Measurements from ENCODE around the gene LTBP2.

The LTBP2 gene

DNA sequence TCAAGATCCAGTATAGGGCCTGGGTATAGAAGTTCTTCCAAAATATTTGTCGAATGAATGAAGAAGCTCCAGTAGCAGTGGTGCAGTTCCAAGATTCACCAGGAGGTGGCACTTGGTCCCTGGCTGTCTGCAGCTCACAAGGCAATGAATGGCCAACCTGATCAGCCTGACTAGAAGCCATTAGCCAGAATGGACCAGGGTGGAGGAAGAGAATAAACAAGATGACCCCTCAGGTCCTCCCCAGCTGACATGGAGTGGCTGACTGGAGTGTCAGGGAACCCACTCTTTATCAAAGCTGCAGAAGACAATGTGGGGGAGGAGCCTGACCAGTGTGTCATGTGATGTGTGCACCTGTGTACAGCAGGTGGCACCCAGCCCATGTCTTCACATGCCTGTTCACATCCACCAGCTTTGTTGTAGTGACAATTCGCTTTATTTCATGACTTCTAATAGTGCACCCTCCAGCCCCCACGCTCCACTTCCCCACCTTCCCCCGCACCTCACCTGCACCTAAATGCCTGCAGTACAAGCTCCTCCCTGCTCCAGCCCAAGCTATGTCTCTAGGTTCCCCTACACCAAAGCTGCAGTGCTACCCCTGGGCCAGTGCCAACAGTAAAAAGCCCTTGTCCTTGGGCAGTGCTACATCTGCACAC is 3.0 kb downstream of the LTBP2 start (continued):
- TF ChIP-seq ZFP69B (tag by site-specific recombination; IDR thresholded peaks at IDR 0.05) (no peak), ZBTB1 (tag by site-specific recombination; IDR thresholded peaks at IDR 0.05) (no peak), ZNF350 (tag by site-specific recombination; IDR thresholded peaks at IDR 0.05) (no peak), ZNF654 (tag by site-specific recombination; IDR thresholded peaks at IDR 0.05; ENCODE audit: low read depth) (peak; percentile 81)
- TF ChIP-seq, protein P1, sequence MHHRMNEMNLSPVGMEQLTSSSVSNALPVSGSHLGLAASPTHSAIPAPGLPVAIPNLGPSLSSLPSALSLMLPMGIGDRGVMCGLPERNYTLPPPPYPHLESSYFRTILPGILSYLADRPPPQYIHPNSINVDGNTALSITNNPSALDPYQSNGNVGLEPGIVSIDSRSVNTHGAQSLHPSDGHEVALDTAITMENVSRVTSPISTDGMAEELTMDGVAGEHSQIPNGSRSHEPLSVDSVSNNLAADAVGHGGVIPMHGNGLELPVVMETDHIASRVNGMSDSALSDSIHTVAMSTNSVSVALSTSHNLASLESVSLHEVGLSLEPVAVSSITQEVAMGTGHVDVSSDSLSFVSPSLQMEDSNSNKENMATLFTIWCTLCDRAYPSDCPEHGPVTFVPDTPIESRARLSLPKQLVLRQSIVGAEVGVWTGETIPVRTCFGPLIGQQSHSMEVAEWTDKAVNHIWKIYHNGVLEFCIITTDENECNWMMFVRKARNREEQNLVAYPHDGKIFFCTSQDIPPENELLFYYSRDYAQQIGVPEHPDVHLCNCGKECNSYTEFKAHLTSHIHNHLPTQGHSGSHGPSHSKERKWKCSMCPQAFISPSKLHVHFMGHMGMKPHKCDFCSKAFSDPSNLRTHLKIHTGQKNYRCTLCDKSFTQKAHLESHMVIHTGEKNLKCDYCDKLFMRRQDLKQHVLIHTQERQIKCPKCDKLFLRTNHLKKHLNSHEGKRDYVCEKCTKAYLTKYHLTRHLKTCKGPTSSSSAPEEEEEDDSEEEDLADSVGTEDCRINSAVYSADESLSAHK (tag by site-specific recombination; IDR thresholded peaks at IDR 0.05): no peak
- TF ChIP-seq, protein P2, sequence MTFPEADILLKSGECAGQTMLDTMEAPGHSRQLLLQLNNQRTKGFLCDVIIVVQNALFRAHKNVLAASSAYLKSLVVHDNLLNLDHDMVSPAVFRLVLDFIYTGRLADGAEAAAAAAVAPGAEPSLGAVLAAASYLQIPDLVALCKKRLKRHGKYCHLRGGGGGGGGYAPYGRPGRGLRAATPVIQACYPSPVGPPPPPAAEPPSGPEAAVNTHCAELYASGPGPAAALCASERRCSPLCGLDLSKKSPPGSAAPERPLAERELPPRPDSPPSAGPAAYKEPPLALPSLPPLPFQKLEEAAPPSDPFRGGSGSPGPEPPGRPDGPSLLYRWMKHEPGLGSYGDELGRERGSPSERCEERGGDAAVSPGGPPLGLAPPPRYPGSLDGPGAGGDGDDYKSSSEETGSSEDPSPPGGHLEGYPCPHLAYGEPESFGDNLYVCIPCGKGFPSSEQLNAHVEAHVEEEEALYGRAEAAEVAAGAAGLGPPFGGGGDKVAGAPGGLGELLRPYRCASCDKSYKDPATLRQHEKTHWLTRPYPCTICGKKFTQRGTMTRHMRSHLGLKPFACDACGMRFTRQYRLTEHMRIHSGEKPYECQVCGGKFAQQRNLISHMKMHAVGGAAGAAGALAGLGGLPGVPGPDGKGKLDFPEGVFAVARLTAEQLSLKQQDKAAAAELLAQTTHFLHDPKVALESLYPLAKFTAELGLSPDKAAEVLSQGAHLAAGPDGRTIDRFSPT (tag by site-specific recombination; IDR thresholded peaks at IDR 0.05): no peak
- TF ChIP-seq, protein P3, sequence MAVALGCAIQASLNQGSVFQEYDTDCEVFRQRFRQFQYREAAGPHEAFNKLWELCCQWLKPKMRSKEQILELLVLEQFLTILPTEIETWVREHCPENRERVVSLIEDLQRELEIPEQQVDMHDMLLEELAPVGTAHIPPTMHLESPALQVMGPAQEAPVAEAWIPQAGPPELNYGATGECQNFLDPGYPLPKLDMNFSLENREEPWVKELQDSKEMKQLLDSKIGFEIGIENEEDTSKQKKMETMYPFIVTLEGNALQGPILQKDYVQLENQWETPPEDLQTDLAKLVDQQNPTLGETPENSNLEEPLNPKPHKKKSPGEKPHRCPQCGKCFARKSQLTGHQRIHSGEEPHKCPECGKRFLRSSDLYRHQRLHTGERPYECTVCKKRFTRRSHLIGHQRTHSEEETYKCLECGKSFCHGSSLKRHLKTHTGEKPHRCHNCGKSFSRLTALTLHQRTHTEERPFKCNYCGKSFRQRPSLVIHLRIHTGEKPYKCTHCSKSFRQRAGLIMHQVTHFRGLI (tag by site-specific recombination; IDR thresholded peaks at IDR 0.05): peak; percentile 65; the same call in 1 of the 2 replicates

DNA sequence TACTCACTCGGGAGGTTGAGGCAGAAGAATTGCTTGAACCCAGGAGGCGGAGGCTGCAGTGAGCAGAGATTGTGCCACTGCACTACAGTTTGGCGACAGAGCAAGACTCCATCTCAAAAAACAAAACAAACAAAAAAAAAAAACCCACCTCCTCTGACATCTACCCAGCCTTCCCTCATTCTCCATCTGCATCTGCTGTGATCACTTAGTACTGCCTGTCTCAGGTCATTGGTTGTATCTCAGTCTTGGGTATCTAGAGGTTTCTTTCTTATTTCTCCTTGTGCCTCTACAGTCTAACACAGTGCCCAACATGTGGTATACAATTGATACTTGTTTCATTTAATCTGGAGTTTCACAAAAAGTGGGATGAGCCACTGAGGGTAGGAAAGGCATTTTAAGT is 5.3 kb downstream of the LTBP2 start:
- Histone ChIP-seq H3K4me1 (ENCODE audit: control insufficient read depth, insufficient read depth, low read length) (no peaks in the 10 kb centered on the region; the same call in 1 of the 2 replicates), H3K27ac (ENCODE audit: extremely low read depth, low read depth, low read length) (no peak overlapping the region), H3K4me3 (ENCODE audit: low read depth, low read length) (no peak overlapping the region), H3K9me3 (ENCODE audit: control insufficient read depth, insufficient read depth, low read depth, low read length) (no peaks in the 10 kb centered on the region), H3K36me3 (ENCODE audit: control insufficient read depth in 2 of 2, insufficient read depth in 1 of 2, low read length in 2 of 2) (no peaks in the 10 kb centered on the region)
- ChIA-PET POLR2A (no interaction called here), CTCF (no interaction called here)
- no peak for TF ChIP-seq ZNF785 (tag by site-specific recombination; IDR thresholded peaks at IDR 0.05)
- no peak for TF ChIP-seq ZNF621 (tag by site-specific recombination; IDR thresholded peaks at IDR 0.05)
- TF ChIP-seq, protein P4, sequence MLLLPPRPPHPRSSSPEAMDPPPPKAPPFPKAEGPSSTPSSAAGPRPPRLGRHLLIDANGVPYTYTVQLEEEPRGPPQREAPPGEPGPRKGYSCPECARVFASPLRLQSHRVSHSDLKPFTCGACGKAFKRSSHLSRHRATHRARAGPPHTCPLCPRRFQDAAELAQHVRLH (tag by site-specific recombination; IDR thresholded peaks at IDR 0.05): no peak
- TF ChIP-seq ZFHX2 (tag by site-specific recombination; conservative IDR thresholded peaks at IDR 0.05): no peak
- TF ChIP-seq ZBTB17 (tag by site-specific recombination; IDR thresholded peaks at IDR 0.05): peak; percentile 84
- no peak for TF ChIP-seq ZBTB48 (tag by site-specific recombination; IDR thresholded peaks at IDR 0.05)
- TF ChIP-seq ZNF366 (tag by site-specific recombination; conservative IDR thresholded peaks at IDR 0.05): no peak

DNA sequence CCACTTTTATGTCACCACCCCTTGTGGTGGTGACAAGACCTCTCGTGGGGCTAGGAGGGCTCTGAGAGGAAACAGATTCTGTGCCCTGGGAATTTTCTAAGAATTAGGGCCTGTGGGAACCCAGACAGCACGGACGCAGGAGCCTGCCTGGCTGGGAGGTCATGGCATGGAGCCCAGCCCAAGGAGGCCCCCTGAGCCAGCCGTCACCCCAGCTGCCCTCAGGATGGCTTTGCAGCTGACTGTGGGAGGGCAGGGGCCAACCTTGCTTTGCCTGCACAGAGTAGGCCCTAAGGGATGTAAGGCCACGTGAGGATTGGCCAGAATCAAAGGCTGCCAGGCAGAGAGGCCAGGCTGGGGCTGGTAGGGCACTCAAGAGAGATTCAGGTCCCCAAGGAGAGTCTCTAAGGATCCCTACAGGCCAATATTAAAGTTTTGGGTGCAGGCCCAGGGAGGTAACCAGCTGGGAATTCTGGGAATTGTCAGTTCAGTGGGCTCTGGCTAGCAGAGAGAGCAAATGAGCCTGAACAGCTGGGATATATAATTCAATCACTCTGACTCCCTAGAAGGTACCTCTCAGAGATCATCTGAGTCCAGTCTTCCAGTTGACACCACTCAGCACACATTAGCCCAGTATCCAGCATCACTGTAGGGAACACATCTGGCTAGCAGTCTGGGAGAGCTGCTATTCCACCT is 6.4 kb downstream of the LTBP2 start:
- H3K4me3 ChIP-seq (ENCODE audit: low read depth, low read length): no peak overlapping the region
- H3K4me1 ChIP-seq (ENCODE audit: control insufficient read depth, insufficient read depth, low read length): no peaks in the 10 kb centered on the region; the same call in 1 of the 2 replicates
- no peaks in the 10 kb centered on the region for H3K36me3 ChIP-seq (ENCODE audit: control insufficient read depth in 2 of 2, insufficient read depth in 1 of 2, low read length in 2 of 2)
- POLR2A ChIA-PET: no interaction called here
- TF ChIP-seq ZNF324 (tag by site-specific recombination; IDR thresholded peaks at IDR 0.05): no peak
- TF ChIP-seq, protein P5, sequence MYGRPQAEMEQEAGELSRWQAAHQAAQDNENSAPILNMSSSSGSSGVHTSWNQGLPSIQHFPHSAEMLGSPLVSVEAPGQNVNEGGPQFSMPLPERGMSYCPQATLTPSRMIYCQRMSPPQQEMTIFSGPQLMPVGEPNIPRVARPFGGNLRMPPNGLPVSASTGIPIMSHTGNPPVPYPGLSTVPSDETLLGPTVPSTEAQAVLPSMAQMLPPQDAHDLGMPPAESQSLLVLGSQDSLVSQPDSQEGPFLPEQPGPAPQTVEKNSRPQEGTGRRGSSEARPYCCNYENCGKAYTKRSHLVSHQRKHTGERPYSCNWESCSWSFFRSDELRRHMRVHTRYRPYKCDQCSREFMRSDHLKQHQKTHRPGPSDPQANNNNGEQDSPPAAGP (tag by site-specific recombination; IDR thresholded peaks at IDR 0.05): no peak
- no peak for TF ChIP-seq ZNF146 (tag by site-specific recombination; IDR thresholded peaks at IDR 0.05)
- TF ChIP-seq ZNF473 (tag by site-specific recombination; IDR thresholded peaks at IDR 0.05): no peak
- no peak for TF ChIP-seq ZNF394 (tag by site-specific recombination; IDR thresholded peaks at IDR 0.05; ENCODE audit: borderline replicate concordance)
- no peak for TF ChIP-seq ZNF132 (tag by site-specific recombination; IDR thresholded peaks at IDR 0.05; ENCODE audit: borderline replicate concordance)
- no peak for TF ChIP-seq GFI1B (tag by site-specific recombination; IDR thresholded peaks at IDR 0.05)
- TF ChIP-seq ZNF660 (tag by site-specific recombination; IDR thresholded peaks at IDR 0.05): no peak
- H3K27ac ChIP-seq (ENCODE audit: extremely low read depth, low read depth, low read length): no peak overlapping the region
- CTCF ChIA-PET: interaction anchor here (0.6 kb wide), 1 partner anchor 284 kb away, joined by 3 read pairs; no protein-coding TSS in a partner anchor
- H3K9me3 ChIP-seq (ENCODE audit: control insufficient read depth, insufficient read depth, low read depth, low read length): no peaks in the 10 kb centered on the region
